HPDE6-E6E7 (cell line): ENCODE measurements around the gene C2CD2L.
"Not testable (repeated sequence)": the region's sequence is repeated elsewhere in the genome, so short reads cannot be mapped to it uniquely, and the experiment has no call there.

Experiments used
- DNase-seq: peaks from one replicate; pipeline ENCODE4 v3.0.0; 2011; ENCODE audit warnings: missing footprints; ENCODE audit errors: extremely low spot score

The C2CD2L gene

DNA sequence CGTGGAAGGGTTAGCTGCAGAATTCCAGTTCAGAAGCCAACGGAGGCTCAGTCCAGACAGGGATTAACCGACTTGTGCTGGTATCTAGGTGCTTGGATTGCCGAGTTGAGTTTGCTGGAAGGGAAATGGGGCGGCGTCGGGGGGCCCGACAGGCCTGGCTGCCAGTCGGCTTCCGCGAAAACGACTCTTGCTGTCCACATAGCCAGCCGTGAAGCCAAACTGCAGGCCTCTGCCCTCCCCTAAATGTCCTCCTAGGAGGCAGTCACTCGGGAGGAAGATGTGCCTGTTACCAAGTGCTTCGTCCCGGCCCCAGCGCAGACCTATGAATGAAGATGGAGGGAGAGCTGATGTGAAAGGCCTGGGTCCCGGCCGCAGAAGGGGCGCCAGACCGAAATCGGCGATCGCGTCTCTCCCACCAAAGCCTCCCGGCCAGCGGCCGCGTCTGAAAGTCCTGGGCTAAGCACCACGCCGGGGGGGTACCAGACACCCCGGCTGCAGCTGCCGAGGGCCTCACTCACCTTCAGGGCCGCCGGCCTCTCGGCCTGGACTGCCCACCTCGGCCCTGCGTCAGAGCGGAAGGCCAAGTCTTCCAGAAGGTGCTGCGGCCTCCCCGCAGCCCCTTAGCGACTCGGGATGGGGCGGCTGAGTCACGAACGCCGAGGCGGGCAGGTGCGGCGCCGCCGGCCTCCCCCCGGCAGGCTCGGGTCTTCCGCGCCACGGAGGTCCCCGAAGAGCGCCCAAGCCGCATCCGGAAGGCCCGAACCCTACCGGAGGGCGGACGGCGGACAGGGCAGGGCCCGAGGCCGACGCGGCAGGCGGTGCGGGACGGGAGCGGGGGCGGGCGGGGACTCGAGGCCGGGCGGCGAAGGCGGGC, 13.0 kb upstream of the C2CD2L start:
- no peak for DNase-seq

GRCh38 chr11:119094816-119095065, 12.4 kb upstream of the C2CD2L start:
- no peak for DNase-seq

- DNase-seq, result peak; percentile 100
Measured at GRCh38 chr11:119095066-119095880, 11.9 kb upstream of the C2CD2L start.

- no peak for DNase-seq
Measured at GRCh38 chr11:119099711-119100110, 7.4 kb upstream of the C2CD2L start.

DNA sequence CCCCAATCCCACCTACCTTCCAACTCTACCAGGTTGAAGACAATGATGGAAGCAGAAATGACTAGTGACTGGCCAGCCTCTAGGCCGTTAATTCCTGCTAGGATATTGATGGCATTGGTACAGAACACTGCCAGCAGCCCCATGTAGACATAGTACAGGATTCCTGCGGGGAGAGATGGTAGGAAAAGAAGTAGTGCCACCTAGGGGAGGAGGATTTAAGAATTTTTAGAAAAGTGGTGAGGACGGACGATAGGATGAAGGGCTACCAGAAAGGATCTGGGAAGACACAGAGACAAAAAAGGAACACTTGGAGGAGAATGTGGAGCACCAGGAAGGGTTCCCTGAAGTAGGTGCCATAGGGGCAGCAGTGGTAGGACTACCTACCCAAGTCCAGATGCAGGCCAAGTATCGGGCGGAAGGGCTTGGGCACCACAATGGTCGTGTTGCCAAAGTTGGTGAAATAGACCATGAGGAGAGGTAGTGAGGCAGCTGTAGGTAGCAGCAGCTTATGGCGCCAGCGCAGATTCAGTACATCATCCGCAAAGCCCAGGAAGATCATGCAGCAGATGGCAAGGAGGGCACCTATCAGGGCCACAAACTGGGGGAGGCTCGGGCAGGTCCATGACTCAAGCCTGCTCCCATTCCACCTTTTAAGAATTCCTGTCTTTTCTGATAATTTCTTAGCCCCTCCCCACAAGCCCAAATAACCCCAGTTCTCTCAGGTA, 6.7 kb upstream of the C2CD2L start:
- no peak for DNase-seq

DNA sequence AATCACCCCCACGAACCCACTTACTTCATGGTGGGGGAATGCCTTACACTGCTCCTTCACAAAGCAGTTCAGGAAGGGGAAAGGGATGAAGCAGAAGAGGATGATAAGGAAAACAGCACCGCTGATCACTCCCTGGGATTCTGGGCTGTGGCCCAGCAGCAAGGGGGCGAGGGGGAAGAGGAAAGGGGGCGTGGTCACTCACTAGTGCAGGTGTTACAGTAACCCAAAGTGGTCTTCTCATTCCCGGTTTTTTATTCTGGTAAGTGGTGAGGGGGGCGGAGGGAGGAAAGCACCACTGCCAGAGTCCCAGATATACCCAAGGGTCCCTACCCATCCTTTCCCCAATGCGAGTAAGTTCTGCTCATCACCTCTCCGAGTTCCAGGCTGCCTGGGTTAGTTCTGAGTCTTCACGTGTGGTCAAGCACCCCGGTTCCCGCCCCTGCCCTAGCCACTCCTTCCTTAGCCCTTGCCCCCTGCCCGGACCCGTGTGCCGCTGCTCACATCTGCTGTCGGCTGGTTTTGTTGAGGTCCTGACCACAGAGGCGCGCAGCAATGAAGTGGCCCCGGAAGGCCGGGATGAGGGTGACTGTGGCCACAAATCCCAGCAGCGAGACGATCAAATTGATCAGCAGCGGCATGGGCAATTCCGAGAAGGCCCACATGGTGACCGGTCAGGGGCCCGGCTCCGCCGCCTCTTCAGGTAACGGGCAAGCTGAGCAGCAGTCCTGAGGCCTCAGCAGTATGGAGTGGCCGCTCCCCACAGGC, 6.0 kb upstream of the C2CD2L start:
- no peak for DNase-seq

- DNase-seq, result peak; percentile 88
Measured at GRCh38 chr11:119101759-119102423, 5.3 kb upstream of the C2CD2L start, which contains the start of gene DPAGT1. TSS of gene DPAGT1 (minus strand) at chr11:119101853. CDS start at chr11:119101655, 198 bp downstream.

GRCh38 chr11:119103161-119103664, 3.9 kb upstream of the C2CD2L start:
- not testable (repeated sequence) for DNase-seq

DNA sequence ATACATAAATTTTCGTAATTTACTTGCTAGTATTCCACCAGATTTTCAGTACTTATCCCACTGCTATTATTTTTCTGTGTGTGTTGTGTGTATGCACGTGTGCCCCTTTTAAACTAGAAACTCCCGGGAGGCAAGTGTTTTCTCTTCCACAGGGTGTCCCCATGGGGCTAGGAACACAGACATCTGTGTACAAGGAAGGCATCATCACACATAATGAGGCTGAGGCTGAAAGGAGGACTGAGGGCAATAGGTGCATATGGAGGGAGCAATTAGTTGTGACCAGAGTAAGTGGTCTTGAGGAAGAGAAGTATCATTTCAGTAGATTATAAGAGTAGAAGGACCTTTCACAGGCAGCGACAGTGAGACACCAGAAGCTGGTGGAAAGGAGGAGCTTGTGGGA, 3.4 kb upstream of the C2CD2L start:
- no peak for DNase-seq

DNA sequence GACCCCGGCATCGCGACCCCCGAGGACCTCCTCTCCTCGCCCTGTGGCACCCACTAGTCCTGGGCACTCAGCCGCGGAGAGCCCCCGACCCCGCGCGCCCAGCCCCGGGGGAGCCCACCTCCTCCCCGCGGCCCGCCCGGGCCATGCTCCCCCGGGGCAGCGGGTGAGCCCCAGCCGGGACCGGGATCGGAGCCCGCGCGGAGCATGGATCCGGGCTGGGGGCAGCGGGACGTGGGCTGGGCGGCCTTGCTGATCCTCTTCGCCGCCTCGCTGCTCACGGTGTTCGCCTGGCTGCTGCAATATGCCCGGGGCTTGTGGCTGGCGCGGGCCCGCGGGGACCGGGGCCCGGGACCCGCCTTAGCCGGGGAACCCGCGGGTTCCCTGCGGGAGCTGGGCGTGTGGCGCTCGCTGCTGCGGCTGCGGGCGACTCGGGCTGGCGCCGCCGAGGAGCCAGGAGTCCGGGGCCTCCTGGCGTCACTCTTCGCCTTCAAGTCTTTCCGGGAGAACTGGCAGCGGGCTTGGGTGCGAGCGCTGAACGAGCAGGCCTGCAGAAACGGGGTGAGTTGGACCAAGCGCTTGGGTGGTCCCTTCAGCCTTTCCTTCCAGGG, 498 bp downstream of the C2CD2L start:
- DNase-seq, result no peak

GRCh38 chr11:119108146-119108856, 1.2 kb downstream of the C2CD2L start:
- peak; percentile 77 for DNase-seq

DNA sequence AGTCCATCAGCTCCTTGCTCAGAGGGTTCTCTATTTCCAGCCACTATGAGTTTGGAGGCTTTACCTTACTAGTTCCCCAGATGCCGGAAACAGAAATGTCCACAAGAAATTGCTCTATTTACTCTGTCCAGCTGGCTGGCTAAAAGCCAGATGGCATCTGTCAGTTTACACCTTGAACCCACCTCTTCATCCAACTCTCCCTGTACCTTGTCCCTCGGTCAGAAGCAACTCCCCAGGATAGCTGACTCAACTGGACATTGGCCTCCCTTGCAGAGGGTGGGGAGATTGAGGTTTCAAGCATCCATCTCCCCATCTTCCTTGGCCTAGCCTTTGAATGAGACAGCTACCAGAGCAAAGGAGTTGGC, 1.7 kb downstream of the C2CD2L start:
- DNase-seq, result no peak

GRCh38 chr11:119109843-119110242, 2.7 kb downstream of the C2CD2L start:
- no peak for DNase-seq

GRCh38 chr11:119110439-119110838, 3.3 kb downstream of the C2CD2L start:
- DNase-seq, result no peak

- no peak for DNase-seq
Measured at GRCh38 chr11:119111361-119111925, 4.3 kb downstream of the C2CD2L start.

DNA sequence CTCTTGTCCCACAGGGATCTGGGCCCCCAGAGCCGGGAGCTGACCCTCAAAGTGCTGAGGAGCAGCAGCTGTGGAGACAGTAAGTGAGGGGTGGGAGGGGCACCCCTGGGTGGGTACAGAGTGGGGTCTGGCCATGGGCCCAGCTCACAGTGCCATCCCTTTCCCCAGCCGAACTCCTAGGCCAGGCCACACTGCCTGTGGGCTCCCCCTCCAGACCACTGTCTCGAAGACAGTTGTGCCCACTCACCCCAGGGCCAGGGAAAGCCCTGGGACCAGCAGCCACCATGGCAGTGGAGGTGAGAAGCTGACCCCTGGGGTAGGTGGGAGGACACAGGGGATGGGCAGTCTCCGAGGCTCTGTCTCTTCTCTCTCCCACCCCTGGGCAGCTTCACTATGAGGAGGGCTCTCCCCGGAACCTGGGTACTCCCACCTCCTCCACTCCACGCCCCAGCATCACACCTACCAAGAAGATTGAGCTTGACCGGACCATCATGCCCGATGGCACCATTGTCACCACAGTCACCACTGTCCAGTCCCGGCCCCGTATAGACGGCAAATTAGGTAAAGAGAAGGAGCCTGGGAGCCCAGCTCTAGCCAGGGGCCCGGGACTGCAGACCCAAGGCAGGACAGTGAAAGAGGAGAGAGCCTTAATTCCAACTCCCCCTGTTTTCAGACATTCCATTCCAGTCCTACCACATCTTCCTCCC, 5.3 kb downstream of the C2CD2L start:
- no peak for DNase-seq

DNA sequence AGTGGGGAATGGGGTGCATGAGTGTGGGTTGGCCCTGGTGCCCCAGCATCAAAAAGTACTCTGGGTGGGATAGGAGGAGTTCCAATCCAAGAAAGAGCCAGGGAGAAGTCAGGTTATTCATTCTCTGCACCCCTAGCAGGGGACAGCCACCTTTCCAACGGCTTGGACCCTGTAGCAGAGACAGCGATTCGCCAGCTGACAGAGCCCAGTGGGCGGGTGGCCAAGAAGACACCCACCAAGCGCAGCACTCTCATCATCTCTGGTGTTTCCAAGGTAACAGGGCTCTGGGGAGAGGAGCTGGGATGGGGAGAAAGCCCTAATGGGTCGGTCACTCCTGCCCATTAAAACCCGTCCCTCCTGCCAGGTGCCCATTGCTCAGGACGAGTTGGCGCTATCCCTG, 6.6 kb downstream of the C2CD2L start:
- DNase-seq, result no peak

- DNase-seq, result no peak
Measured at GRCh38 chr11:119114351-119114750, 7.2 kb downstream of the C2CD2L start.
